Measurements from ENCODE around the gene CLN3.
A peak's percentile ranks its signal among the peaks of the same experiment; 100 is the strongest.
"Not testable (repeated sequence)": the region's sequence is repeated elsewhere in the genome, so short reads cannot be mapped to it uniquely, and the experiment has no call there.

The CLN3 gene

GRCh38 chr16:28505489-28506137 is 13.7 kb upstream of the CLN3 start:
- Histone ChIP-seq H3K4me1 (ENCODE audit: control insufficient read depth in 1 of 2, insufficient read depth in 1 of 2, low read depth in 1 of 2, low read length in 1 of 2) (peaks cover 32 to 38% of the 10 kb centered on the region in 2 experiments), H3K36me3 (peaks cover 14% of the 10 kb centered on the region), H3K4me3 (ENCODE audit: low read depth in 1 of 2, low read length in 1 of 2) (peak overlapping the region in 1 of 2 experiments; percentile 56), H3K27me3 (no peaks in the 10 kb centered on the region), H3K9me3 (no peaks in the 10 kb centered on the region), H3K27ac (peak overlapping the region; percentile 67)
- TF ChIP-seq, protein P1, sequence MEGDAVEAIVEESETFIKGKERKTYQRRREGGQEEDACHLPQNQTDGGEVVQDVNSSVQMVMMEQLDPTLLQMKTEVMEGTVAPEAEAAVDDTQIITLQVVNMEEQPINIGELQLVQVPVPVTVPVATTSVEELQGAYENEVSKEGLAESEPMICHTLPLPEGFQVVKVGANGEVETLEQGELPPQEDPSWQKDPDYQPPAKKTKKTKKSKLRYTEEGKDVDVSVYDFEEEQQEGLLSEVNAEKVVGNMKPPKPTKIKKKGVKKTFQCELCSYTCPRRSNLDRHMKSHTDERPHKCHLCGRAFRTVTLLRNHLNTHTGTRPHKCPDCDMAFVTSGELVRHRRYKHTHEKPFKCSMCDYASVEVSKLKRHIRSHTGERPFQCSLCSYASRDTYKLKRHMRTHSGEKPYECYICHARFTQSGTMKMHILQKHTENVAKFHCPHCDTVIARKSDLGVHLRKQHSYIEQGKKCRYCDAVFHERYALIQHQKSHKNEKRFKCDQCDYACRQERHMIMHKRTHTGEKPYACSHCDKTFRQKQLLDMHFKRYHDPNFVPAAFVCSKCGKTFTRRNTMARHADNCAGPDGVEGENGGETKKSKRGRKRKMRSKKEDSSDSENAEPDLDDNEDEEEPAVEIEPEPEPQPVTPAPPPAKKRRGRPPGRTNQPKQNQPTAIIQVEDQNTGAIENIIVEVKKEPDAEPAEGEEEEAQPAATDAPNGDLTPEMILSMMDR (IDR thresholded peaks at IDR 0.05): no peak

- Histone ChIP-seq H3K4me3 (ENCODE audit: low read depth in 1 of 2, low read length in 1 of 2) (no peak overlapping the region), H3K27me3 (no peaks in the 10 kb centered on the region), H3K4me1 (ENCODE audit: control insufficient read depth in 1 of 2, insufficient read depth in 1 of 2, low read depth in 1 of 2, low read length in 1 of 2) (peaks cover 32 to 38% of the 10 kb centered on the region in 2 experiments), H3K27ac (no peak overlapping the region), H3K36me3 (peaks cover 22% of the 10 kb centered on the region), H3K9me3 (no peaks in the 10 kb centered on the region)
- TF ChIP-seq, protein P1 (IDR thresholded peaks at IDR 0.05): no peak
Measured at GRCh38 chr16:28504707-28505404, 13.0 kb upstream of the CLN3 start.

DNA sequence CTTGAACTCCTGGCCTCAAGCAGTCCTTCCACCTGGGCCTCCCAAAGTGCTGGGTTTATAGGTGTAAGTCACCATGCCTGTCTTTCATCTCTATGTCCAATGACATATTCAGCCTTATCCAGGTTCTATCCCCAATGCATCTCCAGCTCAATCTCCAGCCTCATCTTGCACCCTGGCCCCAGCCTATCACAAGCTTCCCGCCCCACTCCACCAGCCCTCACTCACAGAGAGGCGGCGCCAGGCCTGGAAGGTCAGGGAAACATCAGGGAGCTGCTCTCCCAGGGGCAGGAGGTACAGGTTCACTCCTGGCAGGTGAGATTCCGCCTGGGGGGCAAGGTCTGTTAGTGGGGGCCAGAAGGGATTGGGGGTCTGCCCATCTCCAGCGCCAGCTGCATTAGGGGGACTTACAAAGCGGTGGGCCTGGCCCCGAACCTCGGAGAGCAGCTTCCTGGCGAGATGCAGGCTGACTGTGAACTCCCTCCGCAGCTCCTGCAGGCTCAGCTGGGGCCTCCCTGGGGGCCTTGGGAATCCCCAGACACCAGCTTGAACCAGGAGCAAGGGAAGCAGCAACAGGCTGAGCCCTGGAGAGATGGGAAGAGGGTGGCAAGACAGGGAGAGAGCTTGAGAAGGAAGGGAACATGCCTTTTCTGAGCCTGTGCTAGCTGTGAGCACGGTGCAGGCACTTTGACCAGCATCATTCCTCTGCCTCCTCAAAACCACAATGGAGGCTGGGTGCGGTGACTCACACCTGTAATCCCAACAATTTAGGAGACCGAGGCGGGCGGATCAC is 11.8 kb upstream of the CLN3 start:
- no peak overlapping the region for H3K27ac ChIP-seq
- H3K9me3 ChIP-seq: no peaks in the 10 kb centered on the region
- no peak overlapping the region for H3K4me3 ChIP-seq (ENCODE audit: low read depth in 1 of 2, low read length in 1 of 2)
- H3K36me3 ChIP-seq: peaks cover 34% of the 10 kb centered on the region
- H3K4me1 ChIP-seq (ENCODE audit: control insufficient read depth in 1 of 2, insufficient read depth in 1 of 2, low read depth in 1 of 2, low read length in 1 of 2): peaks cover 32 to 38% of the 10 kb centered on the region in 2 experiments
- TF ChIP-seq, protein P1 (IDR thresholded peaks at IDR 0.05): no peak
- H3K27me3 ChIP-seq: no peaks in the 10 kb centered on the region

GRCh38 chr16:28502290-28502689 is 10.4 kb upstream of the CLN3 start:
- Histone ChIP-seq H3K4me3 (ENCODE audit: low read depth in 1 of 2, low read length in 1 of 2) (no peak overlapping the region), H3K36me3 (peaks cover 47% of the 10 kb centered on the region), H3K9me3 (no peaks in the 10 kb centered on the region), H3K4me1 (ENCODE audit: control insufficient read depth in 1 of 2, insufficient read depth in 1 of 2, low read depth in 1 of 2, low read length in 1 of 2) (peaks cover 29 to 35% of the 10 kb centered on the region in 2 experiments), H3K27ac (no peak overlapping the region), H3K27me3 (no peaks in the 10 kb centered on the region)
- TF ChIP-seq, protein P1 (IDR thresholded peaks at IDR 0.05): no peak

DNA sequence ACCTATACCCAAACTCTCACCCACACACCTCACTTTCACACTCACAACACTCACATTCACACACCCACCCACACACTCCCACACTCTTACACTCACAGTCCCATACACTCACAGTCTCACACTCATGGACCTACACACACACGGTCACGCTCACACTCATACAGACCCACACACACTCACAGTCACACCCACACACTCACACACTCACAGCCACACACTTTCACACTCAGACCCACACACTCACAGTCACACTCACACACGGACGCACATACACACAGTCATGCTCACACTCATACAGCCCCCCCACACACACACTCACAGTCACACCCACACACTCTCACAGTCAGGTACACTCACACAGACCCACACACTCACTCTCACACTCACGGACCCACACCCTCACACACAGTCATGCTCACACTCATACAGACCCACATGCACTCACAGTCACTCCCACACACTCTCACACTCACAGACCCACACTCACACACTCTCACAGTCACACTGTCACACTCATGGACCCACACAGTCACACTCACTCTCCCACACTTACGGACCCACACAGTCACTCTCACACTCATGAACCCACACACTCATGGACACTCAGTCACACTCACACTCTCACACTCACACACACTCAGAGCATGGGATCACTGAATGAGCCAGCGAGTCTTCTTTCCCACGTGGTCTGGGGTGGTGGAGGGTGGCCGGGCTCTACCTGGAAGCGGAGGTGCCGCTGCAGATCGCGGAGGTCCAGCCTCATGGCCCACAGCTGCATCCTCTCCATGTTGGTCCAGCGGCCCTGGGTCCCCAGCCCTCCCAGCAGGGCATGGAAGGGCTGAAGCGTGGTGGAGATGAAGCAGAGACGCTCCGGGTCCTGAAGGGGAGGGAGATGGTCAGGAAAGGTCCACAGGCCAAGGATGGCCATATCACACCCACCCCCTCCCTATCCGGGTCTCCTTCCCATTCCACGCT is 9.7 kb upstream of the CLN3 start:
- Histone ChIP-seq H3K36me3 (peaks cover 55% of the 10 kb centered on the region), H3K4me3 (ENCODE audit: low read depth in 1 of 2, low read length in 1 of 2) (no peak overlapping the region), H3K9me3 (no peaks in the 10 kb centered on the region), H3K27ac (peak overlapping the region; percentile 100), H3K4me1 (ENCODE audit: control insufficient read depth in 1 of 2, insufficient read depth in 1 of 2, low read depth in 1 of 2, low read length in 1 of 2) (peaks cover 29 to 35% of the 10 kb centered on the region in 2 experiments), H3K27me3 (no peaks in the 10 kb centered on the region)
- TF ChIP-seq, protein P1 (IDR thresholded peaks at IDR 0.05): no peak

DNA sequence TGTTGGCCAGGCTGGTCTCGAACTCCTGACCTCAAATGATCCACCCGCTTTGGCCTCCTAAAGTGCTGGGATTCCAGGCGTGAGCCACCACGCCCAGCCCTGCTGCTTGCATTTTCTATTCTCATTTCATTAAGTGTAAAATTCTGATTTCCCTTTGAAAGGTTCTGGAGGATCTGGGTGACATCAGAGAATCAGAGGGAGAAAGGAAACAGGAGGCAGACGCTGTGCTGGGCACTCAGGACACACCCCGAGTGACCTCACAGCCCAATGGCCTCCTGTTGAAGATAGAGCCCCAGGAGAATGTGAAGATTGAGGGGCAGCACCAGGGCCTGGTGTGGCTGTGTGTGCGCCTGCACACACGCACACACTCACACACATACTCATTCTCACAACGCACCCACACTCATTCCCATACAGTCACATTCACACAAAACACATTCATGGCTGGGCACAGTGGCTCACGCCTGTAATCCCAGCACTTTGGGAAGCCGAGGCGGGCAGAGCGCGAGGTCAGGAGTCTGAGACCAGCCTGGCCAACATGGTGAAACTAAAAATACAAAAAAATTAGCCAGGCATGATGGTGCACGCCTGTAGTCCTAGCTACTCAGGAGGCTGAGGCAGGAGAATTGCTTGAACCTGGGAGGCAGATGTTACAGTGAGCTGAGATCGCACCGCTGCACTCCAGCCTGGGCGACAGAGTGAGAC is 8.8 kb upstream of the CLN3 start:
- not testable (repeated sequence) for H3K27me3 ChIP-seq; H3K4me3 ChIP-seq (ENCODE audit: low read depth in 1 of 2, low read length in 1 of 2); H3K9me3 ChIP-seq
- Histone ChIP-seq H3K36me3 (peaks cover 59% of the 10 kb centered on the region), H3K4me1 (ENCODE audit: control insufficient read depth in 1 of 2, insufficient read depth in 1 of 2, low read depth in 1 of 2, low read length in 1 of 2) (peaks cover 29 to 35% of the 10 kb centered on the region in 2 experiments), H3K27ac (peak overlapping the region; percentile 100)

Measured in neutrophil (primary cell).